ENCODE data around the gene ZEB1. TPM values are rescaled to one million over a fixed set of nuclear protein-coding genes. Genes with fewer than 3 reads are reported as not detected.

The ZEB1 gene
- total and polyA plus RNA-seq, 2 of the 13 experiments (the other 11 are each of a cell fraction or from before 2014, with no cell fraction given) = 9.6 to 18.0 TPM

GRCh38 chr10:31404640-31405039 is 85.6 kb downstream of the ZEB1 start:
- Histone ChIP-seq H3K4me1 (ENCODE audit: insufficient read depth, low read length) (peaks cover 22% of the 10 kb centered on the region), H3K4me3 (replicated peaks in 1 of 3; ENCODE audit: insufficient read depth in 1 of 3, low read depth in 2 of 3, low read length in 3 of 3) (no peak overlapping the region), H3K27ac (ENCODE audit: extremely low read length, insufficient read depth, low read length) (no peak overlapping the region), H3K79me2 (ENCODE audit: insufficient read depth, low read length) (peaks cover 12% of the 10 kb centered on the region), H2AFZ (ENCODE audit: low read length) (no peak overlapping the region), H4K20me1 (ENCODE audit: insufficient read depth, low read length) (peaks cover 14% of the 10 kb centered on the region), H3K27me3 (ENCODE audit: control insufficient read depth in 1 of 2, insufficient read depth in 2 of 2, low read length in 2 of 2) (no peaks in the 10 kb centered on the region), H3K9me3 (ENCODE audit: low read length) (no peaks in the 10 kb centered on the region), H3K4me2 (ENCODE audit: low read depth, low read length) (no peak overlapping the region), H3K36me3 (replicated peaks in 1 of 2; ENCODE audit: control insufficient read depth in 1 of 2, insufficient read depth in 2 of 2, low read length in 2 of 2) (no peaks in the 10 kb centered on the region), H3K9ac (ENCODE audit: insufficient read depth, low read depth, low read length) (no peak overlapping the region)
- intact Hi-C loops (cut with micrococcal nuclease; ENCODE audit: unreplicated experiment) (loop anchor here (5.0 kb wide), 1 partner anchor 82 kb away; no protein-coding TSS in a partner anchor), in situ Hi-C loops (cut with HindIII; ENCODE audit: extremely low pct_ligation_motif_present, low pct_unique_long_range_greater_than_20kb) (no loop called here)
- peak; percentile 82 for ATAC-seq
- ChIA-PET POLR2A (no interaction called here), CTCF (ENCODE audit: low intra/inter-chr PET ratio, low total read pairs) (no interaction called here)
- TF ChIP-seq PHF5A (CRISPR knock-in tag; IDR thresholded peaks at IDR 0.05; ENCODE audit: low read depth, unreplicated experiment) = no peak
- TF ChIP-seq CEBPB (IDR thresholded peaks at IDR 0.05; ENCODE audit: borderline replicate concordance, low read depth, low read length) = peak; percentile 35; the same call in 1 of the 2 replicates
- TF ChIP-seq CEBPG (CRISPR knock-in tag; IDR thresholded peaks at IDR 0.05) = 0 out of 2 replicates have a peak, but pooled peaks have one; percentile 9
- TF ChIP-seq BCL6 (CRISPR knock-in tag; IDR thresholded peaks at IDR 0.05) = 0 out of 2 replicates have a peak, but pooled peaks have one; percentile 24
- 0 out of 2 replicates have a peak, but pooled peaks have one; percentile 29 for TF ChIP-seq ZNF644 (CRISPR knock-in tag; IDR thresholded peaks at IDR 0.05; ENCODE audit: low read depth)
- TF ChIP-seq PAX8 (CRISPR knock-in tag; IDR thresholded peaks at IDR 0.05; ENCODE audit: borderline replicate concordance) = no peak
- peak; percentile 43; the same call in 1 of the 2 replicates for TF ChIP-seq TBX2 (CRISPR knock-in tag; IDR thresholded peaks at IDR 0.05; ENCODE audit: borderline replicate concordance)
- TF ChIP-seq SAP130 (CRISPR knock-in tag; IDR thresholded peaks at IDR 0.05; ENCODE audit: low read depth) = peak; percentile 51; the same call in 1 of the 2 replicates
- peak; percentile 37; the same call in 1 of the 2 replicates for TF ChIP-seq ETV5 (CRISPR knock-in tag; IDR thresholded peaks at IDR 0.05; ENCODE audit: borderline replicate concordance)
- TF ChIP-seq RARA (CRISPR knock-in tag; IDR thresholded peaks at IDR 0.05) = peak; percentile 61; the same call in 1 of the 2 replicates
- no peak for TF ChIP-seq ZFX (CRISPR knock-in tag; IDR thresholded peaks at IDR 0.05; ENCODE audit: low read depth)
- TF ChIP-seq HNF4A (CRISPR knock-in tag; IDR thresholded peaks at IDR 0.05) = peak; percentile 8; the same call in 1 of the 2 replicates
- no peak for TF ChIP-seq PAF1 (CRISPR knock-in tag; IDR thresholded peaks at IDR 0.05)
- TF ChIP-seq ADNP (CRISPR knock-in tag; IDR thresholded peaks at IDR 0.05) = no peak
- no peak for TF ChIP-seq ZBTB7A (CRISPR knock-in tag; IDR thresholded peaks at IDR 0.05)
- peak; percentile 48; the same call in 1 of the 2 replicates for TF ChIP-seq TBX3 (IDR thresholded peaks at IDR 0.05; ENCODE audit: borderline replicate concordance)
- 0 out of 2 replicates have a peak, but pooled peaks have one; percentile 27 for TF ChIP-seq HOXD1 (CRISPR knock-in tag; IDR thresholded peaks at IDR 0.05)
- no peak for TF ChIP-seq KLF16 (CRISPR knock-in tag; IDR thresholded peaks at IDR 0.05)
- no peak for TF ChIP-seq JUN (CRISPR knock-in tag; IDR thresholded peaks at IDR 0.05)
- no peak for TF ChIP-seq HMGXB3 (CRISPR knock-in tag; IDR thresholded peaks at IDR 0.05; ENCODE audit: borderline replicate concordance)
- peak; percentile 54 for DNase-seq (ENCODE audit: low spot score)
- peak; percentile 65 for FAIRE-seq
- no TSS peak for BruUV-seq (replicated peaks)
